GM19463 (cell line): ENCODE results near the gene L3MBTL3.
A peak's percentile ranks its signal among the peaks of the same experiment; 100 is the strongest.

ENCODE experiments used
- ATAC-seq: cut with Tn5 transposase; IDR thresholded peaks from one replicate; pipeline ENCODE4 v1.9.1; 2021; ENCODE audit warnings: mild to moderate bottlenecking, moderate library complexity; ENCODE audit not compliant: unreplicated experiment

L3MBTL3 gene

DNA sequence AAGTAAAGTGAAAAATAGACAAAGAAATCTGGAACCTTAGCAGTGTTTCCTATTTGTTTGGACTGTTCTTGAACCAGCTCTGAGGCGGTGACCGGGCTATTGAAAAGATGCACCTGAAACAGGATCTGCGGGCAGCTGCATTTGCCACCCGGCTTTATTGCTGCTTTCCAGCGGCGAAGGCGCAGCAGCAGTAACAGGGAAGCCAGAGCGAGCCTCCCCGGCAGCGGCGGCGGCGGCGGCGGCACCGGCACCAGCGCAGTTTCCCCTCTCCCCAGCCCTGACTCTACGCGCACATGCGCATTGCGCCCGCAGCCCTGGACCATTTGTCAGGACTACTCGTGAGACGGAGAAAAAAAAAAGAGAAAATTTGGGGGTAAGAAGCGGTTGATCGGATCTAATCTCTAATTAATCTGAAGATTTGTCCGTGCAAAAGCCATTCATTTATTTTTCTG is at the start of gene L3MBTL3:
Gene L3MBTL3 (plus strand): TSS at position 290 of the 452 bp plus-strand sequence. CDS start 24,119 bp downstream, outside the sequence.
- peak; percentile 67 for ATAC-seq

DNA sequence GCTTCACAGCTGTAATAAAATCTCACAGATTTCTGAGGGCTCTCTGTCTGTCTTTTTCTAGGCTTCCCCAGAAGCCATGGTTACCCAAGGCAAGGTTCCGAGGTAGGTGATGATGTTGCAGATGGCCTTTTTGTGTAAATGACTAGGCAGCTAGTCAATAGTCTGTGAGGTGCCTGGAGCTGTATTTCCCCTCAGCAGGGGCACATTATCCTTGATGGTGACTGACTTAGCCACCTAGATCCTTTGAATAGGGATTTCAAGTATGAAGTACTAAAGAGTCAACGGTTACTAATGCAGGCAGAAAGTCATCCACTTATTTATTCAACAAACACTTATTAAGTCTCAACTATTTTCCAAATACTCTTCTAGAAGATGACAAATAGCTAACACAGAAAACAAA is 49.3 kb upstream of the L3MBTL3 start:
- ATAC-seq: no peak

DNA sequence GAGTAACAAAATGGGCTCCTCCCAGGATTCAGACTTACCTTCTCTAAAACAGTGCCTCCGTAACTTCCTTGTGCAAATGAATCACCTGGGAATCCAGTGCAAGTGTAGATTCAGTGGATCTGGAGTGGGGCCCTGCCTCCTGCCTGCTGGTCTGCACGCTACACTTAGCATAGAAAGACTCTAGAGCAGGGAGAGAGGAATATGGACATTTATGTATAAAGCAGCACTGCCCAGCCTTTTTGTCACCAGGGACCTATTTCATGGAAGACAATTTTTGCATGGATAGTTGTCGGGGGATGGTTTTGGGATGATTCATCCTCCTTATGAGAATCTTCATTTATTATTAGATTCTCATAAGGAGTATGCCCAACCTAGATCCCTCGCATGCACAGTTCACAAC is 42.3 kb upstream of the L3MBTL3 start:
- no peak for ATAC-seq

DNA sequence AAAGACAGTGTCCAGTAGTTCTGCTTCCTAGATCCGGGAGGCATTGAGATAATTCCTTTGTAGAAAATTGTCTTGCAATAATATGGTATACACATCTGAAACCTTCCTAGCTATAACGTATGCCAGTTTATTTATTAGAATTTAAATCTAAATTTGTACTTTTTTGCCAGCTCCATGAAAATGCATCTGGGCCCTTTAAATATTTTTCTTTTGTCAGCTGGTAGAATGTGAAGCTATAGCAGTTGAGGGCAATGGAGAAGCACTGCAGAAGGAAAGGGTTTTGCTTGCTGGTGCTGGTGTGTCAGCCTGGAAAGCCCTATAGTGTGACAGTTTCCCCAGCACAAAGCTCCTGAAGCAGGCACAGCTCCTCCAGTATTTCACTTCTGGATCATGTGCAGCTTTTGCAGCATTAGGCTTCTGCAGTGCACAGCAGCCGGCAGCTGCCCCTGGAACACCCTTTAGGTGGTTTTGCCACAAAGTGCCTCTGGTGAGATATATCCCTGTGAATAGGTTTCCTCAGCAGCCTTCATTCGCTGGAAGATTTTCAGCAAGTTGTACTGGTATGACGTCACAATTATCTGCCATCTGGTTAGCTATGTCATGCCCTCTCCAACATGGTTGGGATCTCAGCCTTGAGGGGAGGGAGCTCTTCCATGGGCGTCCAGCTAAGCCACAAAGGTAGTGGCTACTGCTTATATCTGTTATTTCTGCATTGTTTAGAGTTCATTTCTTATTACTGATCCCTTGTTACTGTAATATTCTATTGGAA is 40.0 kb upstream of the L3MBTL3 start:
- no peak for ATAC-seq

DNA sequence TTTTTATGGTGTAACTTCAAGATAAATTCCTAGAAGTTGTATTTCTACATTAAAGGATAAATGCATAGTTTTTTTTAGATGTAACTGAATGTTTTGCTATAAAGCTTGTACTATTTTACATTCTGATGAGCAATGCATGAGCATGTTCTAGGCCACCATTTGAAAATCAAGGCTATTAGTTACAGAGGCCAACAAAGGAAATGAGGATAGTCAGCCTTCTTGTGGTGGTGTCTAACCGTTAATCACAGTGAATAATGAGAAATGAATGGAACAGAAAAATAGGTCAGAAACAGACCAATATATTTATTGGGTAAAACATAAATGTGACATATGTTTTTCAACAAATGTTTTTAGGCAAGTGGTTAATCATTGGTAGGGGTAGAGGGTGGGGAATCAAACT is 37.6 kb upstream of the L3MBTL3 start:
- ATAC-seq: no peak

DNA sequence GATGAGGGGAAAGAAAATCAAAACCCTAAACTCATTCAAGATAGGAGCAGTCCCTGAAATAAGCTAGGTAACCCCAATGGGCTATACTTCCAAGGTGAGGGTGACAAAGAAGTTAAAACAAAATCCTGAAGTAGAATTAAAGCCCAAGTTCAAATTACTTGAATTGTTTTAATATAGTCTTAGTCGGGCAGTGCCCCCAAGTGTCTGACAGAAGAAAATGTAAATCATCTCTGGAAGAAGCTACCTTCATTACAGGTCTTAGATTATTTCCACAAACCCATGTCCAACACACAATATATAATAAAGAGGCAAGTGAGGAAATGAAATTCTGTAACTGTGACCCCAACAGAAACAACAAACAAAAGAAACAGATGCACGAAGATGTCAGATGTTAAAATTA is 36.8 kb upstream of the L3MBTL3 start:
- ATAC-seq: no peak

DNA sequence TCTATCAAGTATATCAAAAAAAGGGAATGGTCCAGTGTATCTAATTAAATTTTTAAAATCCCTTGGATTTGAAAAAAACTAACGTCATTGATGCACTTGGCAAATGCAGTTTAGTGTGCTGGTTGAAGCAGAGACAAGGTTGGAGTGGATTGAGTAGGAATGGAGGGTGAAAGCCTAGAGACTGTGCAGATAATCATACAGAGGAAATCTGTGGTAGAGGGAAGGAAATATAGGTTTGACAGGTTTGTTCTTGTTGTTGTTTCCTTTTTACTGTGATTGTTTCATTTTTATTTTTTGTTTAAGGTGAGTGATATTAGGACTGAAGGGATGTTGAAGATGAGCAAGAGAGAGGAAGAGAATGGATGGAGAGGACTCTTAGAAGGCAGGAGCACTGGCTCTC is 29.0 kb upstream of the L3MBTL3 start:
- ATAC-seq: no peak

DNA sequence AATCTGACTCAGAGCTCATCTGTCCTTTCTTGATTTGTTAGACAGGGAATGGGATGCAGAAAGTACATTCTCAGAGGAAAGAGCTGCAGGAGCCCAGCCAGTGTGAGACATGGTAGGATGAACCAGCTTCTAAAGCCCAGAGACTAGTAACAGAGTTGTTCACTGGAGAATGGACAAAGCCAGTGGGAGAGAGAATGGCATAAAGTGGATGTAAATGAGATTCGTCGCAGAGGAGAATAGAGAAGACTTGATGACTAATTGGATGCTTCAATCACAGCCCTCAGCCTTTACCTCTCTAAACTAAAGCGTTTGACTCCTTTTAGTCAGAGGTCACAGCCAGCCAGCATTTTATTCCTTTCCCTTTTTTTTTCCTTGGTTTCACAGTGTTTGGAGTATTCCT is 25.5 kb upstream of the L3MBTL3 start:
- no peak for ATAC-seq

DNA sequence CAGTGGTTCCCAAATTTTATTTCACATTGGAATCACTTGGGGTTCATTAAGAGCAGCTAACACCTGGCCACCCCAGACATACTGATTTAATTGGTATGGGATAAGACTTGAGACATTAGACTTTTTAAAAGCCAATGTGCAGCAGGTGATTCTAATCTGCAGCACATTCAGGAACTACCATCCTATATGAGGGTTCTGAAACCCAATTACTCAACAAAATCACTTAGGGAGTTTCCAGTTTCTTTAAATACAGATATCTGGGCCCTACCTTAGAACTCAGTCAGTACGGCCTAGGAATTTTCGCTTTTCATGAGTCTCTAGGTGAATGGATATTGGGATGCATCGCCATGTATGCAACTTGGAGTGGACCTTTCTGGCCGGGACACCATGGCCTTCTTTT is 24.0 kb upstream of the L3MBTL3 start:
- no peak for ATAC-seq

DNA sequence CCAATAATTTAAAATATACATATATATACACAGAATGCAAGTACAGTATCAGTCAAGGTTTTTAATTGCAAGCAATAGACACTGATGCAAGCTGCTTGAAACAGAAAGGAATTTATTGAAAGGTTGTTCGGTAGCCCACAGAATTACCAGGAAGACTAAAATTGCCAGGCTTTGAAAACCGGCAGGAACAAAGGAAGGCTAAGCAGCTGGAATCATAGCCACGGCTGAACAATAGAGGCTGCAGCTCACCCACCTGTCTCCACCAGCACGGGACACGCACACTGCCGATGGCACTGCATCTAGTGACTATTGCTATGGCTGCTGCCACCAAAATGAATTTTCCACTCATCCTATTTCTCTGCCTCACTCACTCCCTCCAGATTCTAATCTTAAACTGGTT is 22.0 kb upstream of the L3MBTL3 start:
- ATAC-seq: no peak

DNA sequence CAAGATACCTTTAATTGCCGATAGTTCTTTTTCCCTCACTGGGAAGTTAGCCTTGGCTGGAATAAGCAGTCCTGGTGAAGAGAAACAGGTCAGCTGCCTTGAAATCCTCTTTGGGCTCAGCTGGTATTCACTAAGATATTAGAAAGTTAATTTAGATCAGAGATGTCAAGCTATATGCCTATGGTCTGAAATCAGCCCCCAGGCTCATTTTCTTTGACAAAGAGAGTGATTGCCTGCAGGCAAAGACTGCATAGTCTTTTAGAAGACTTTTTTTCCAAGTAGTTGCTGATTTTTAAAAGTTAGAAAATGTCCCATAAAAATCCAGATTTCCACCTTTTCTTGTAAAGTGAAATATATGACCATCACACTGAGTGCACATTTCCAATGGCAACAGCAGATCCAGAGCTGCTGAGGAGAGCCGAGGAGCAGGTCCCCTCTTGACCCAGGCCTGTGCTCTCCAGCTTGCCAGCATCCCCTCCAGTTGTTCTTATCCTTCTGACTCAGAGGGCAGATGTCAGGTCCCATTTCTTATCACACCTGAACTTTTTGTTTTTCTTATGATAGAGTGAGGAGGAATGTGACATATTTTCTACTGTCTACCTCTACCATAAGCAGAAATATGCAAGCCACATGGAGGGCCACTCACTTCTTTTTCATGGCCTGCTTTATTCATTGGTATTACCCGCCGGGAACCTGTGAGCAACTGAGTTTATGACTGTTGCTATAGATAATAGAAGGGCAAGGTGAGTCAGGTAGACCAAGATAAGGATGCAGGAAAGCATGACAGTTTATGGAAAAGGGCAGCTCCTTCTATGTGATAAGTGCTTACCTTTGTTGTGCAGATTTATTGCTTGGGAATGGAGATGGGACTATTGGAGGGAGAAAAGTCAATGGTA is 17.6 kb upstream of the L3MBTL3 start:
- ATAC-seq: no peak

DNA sequence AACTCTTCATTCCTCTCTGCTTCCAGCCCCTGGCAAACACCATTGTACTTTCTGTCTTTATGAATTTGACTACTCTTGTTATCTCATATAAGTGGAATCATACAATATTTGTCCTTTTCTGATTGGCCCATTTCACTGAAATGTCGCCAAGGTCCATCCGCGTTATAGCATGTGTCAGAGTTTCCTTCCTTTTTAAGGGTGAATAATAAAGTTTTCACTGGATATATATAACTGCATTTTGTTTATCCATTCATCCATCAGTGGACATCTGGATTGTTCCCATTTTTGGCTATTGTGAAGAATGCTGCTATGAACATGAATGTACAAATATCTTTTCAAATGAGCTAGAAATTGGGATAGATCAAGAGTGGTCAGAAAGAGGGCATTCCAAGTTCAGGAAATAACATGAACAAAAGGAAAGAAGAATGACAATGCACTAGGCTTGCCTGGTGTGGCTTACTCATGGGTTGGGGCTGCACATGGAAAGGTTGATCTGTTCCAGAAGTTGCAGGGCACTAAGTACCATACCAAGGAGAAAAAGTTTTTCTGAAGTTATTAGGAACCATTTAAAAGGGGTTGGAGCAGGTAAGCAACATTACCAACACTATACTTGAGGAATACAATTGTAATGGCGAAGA is 10.0 kb upstream of the L3MBTL3 start:
- ATAC-seq: no peak

DNA sequence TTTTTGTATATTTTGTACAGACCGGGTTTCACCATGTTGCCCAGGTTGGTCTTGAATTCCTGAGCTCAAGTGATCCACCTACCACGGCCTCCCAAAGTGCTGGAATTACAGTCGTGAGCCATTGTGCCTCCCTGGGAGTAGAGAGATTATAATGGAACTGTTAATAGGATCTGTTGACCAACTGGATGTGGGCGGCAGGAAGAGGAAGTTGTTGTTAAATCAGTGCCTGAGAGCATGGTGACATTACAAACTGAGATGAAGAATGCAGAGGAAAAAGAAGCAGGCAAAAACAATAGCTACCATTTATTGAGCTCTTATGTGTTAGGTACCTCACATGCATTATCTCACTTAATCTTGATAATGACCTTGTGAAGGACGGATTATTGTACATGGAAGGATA is 9.2 kb upstream of the L3MBTL3 start:
- ATAC-seq: no peak

DNA sequence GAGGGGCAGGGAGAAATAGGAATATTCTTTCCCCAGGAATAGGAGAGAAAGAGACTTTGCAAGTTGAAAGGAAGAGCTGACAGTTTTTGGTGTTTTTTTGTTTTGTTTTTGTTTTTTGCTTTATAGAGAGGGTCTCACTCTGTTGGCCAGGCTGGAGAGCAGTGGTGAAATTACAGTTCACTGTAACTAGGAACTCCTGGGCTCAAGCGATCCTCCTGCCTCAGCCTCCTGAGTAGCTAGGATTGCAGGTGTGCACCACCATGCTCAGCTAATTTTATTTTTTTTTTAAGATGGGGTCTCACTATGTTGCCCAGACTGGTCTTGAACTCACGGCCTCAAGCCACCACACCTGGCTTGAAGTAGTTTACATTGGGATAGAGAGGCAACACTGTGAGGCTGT is 8.0 kb upstream of the L3MBTL3 start:
- ATAC-seq: no peak

DNA sequence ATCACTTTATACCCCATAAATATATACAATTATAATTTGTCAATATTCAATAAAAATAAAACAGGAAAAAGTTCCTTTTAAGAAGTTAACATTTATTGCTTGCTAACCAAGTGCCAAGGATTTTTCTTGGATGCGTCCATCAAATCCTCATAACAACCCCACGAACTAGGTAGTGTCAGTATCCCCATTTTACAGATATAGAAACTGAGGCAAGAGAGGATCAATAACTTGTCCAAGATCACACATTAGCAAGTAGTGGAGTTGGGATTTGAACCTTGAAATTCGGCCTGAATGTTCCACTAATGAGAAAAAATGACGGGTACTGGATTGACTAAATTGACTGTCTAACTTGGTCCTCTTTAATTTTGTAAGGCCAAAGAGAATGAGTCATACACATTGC is 5.7 kb upstream of the L3MBTL3 start:
- no peak for ATAC-seq

DNA sequence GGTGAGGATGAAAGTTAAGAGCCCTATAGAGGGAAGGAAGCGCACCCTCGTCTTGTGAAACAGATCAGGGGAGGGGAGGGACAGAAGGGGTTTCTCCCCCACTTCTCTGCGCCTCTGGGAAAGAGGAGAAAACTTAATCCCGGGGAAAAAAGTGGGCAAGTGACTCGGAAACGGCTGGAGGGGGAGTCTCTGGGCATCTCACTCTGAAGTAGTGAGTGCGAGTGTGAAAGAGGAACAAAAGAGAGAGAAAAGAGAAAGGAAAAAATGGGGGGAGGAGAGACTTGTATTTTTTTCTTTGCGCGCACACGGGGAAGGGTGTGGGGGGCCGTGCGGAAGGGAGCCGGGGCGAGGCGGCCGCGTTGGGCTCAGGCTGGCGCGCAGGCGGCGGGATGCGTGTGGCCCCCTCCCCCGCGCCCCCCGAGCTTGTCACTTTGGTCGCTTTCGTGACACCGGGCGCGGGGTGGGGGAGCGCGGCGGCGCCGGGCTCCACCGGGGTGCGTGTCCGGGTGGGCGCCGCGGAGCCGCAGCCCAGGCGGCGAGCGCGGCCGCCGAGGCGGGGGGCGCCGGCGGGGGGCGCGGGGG is 454 bp downstream of the L3MBTL3 start:
- ATAC-seq: peak; percentile 16

DNA sequence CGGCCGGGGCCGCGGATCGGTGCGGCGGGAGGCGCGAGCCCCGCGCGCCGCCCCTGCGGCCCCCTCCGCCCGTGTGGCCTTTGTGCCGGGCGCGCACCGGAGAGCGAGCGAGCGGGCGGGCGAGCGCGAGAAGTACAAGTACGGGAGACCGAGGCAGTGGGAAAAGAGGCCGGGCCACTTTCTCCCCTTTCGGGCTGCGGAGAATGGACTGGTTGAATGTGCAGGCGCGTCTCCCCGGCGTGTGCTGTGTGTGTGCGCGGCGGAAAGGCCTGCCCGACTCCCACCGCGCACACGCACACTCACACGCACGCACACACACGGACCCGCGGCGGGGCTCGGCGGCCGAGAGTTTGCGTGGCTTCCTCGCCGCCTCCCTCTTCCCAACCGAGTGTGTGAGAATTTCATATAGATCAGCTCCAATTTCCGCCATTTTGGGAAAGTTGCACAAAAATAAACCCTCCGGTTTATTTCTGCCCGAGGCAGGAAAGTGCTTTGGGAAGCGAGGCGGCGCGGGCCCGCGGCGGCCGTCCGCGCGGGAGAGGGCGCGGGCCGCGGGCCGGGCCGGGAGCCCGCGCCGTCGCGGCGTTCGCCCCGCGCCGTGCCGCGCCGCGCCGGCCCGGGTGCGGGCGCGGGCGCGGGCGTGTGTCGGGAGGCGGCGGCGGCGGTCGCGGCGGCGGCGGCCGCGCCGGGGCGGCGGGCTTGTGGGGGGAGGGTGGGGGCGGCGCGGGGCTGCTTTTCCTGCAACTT is 1.1 kb downstream of the L3MBTL3 start:
- ATAC-seq: peak; percentile 18

DNA sequence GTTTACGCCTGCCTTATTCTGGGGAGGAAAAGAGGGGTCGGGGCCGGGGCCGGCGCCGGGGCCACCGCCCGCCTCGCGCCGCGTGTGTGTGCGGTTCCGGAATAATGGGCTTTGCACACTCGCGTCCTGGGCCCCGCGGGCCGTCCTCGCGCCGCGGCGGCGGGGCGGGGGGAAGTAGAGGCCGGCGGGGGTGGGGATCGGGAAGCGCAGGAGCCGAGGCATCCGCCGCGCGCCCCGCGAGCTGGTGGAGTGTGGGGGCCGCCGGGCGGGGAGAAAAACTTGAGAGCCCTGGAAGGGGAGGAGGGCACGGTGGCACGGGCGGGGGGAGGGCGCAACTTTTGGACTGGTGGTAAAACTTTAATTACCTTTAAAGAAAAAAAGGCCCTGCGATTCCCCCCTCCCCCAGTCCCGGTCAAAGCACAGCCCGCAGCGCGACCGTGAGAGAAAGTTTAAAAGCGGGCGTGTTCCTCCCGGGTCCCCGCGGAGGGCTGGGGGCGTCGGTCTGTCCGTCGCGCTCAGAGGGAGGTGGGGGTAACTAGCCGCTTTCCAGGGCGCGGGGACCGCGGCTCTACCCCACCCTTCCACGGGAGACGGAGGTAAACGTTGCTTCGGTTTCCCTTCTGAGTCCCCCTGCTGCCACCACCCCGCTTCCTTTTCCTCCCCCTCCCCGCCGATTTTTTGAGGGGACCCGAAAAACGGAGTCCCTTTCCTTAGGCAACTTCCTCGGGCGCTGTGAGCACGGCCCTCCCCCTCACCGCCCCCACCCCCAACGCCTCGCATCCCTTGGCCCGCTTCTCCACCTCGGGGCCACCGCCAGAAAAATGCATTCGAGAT is 1.9 kb downstream of the L3MBTL3 start:
- ATAC-seq: no peak

DNA sequence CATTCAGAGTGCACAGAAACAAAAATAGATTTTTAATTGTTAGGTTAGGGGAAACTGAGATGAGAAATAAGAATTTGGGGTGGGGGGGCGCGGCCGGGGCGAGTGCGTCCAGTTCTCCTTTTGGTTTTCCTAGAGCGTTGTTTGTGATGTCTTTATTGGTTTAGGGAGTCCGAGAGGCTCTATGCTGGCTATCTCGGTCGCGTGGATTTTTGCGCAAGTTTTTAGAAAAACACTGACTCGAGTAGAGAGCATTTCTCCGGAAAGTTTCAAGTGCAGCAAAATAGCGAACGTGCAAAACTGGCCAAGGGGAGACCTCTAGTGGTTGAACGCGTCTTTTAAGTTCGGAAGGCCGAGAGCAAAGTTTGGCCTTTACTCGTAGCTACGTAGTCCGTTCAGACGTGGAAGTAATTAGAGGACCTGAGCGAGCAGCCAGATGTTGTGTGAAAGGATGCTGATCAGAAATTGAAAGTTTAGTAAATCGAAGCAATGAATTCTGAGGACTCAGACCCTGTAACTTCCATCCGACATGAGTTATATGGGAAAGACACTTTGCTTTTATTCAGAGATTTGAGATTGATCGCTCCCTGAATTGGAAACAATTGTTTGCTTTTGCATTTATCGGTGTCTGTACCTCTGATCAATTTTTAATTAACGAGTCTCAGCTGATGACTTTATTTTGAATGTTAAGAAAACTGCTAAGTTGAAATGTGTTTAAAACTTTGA is 2.7 kb downstream of the L3MBTL3 start:
- peak; percentile 53 for ATAC-seq
